Mucosa of gallbladder (tissue), 1 donor: ENCODE data around the gene LSM3. TPM values are rescaled to one million over a fixed set of nuclear protein-coding genes. Genes with fewer than 3 reads are reported as not detected.

Experiments used
- DNase-seq: peaks from one replicate; pipeline ENCODE4 v3.0.0-alpha.2; 2020; ENCODE audit warnings: low spot score
- total RNA-seq: library from RNA; stranded (reverse); gene quantifications from one replicate; pipeline ENCODE4 v1.2.1, GENCODE V29; 2021
- donor health status: DM: no; HTN: no; CAD: no.

LSM3 gene
- total RNA-seq = 11.3 TPM

GRCh38 chr3:14178247-14179113 is at the start of gene LSM3, which contains the start of gene XPC:
TSS of gene LSM3 (plus strand) at chr3:14178817. CDS start at chr3:14178861, 44 bp downstream.
TSS of gene XPC (minus strand) at chr3:14178601. CDS start at chr3:14178568, 33 bp downstream.
- peak; percentile 98 for DNase-seq

GRCh38 chr3:14129296-14129695 is 49.3 kb upstream of the LSM3 start:
- DNase-seq = no peak

- no peak for DNase-seq
These were observed 48.4 kb upstream of the LSM3 start for GRCh38 chr3:14130230-14130629.

- no peak for DNase-seq
These were observed 47.9 kb upstream of the LSM3 start for GRCh38 chr3:14130707-14131106.

GRCh38 chr3:14131134-14131533 is 47.5 kb upstream of the LSM3 start:
- DNase-seq = no peak

GRCh38 chr3:14132120-14132519 is 46.5 kb upstream of the LSM3 start:
- no peak for DNase-seq

GRCh38 chr3:14132689-14133088 is 45.9 kb upstream of the LSM3 start:
- DNase-seq = no peak

- peak; percentile 75 for DNase-seq
These were observed 45.3 kb upstream of the LSM3 start for GRCh38 chr3:14133188-14133800.

- no peak for DNase-seq
These were observed 44.7 kb upstream of the LSM3 start for GRCh38 chr3:14133876-14134275.

GRCh38 chr3:14134291-14134690 is 44.3 kb upstream of the LSM3 start:
- DNase-seq = no peak

- no peak for DNase-seq
These were observed 43.0 kb upstream of the LSM3 start for GRCh38 chr3:14135581-14135980.

GRCh38 chr3:14137004-14137403 is 41.6 kb upstream of the LSM3 start:
- DNase-seq = peak; percentile 46

- DNase-seq = no peak
These were observed 41.2 kb upstream of the LSM3 start for GRCh38 chr3:14137445-14137844.

- DNase-seq = no peak
These were observed 40.3 kb upstream of the LSM3 start for GRCh38 chr3:14138109-14138877.

- no peak for DNase-seq
These were observed 39.5 kb upstream of the LSM3 start for GRCh38 chr3:14138878-14139655.

- no peak for DNase-seq
These were observed 38.8 kb upstream of the LSM3 start for GRCh38 chr3:14139771-14140170.

GRCh38 chr3:14140668-14141067 is 37.9 kb upstream of the LSM3 start:
- DNase-seq = no peak

- DNase-seq = no peak
These were observed 37.5 kb upstream of the LSM3 start for GRCh38 chr3:14141144-14141543.

GRCh38 chr3:14141602-14142341 is 36.8 kb upstream of the LSM3 start:
- DNase-seq = no peak

GRCh38 chr3:14142567-14143270 is 35.9 kb upstream of the LSM3 start:
- no peak for DNase-seq
